Prostate gland (tissue), 2 donors: ENCODE data around the gene RBM3.

Source experiments
- CTCF ChIP-seq, 4 experiments: fragments of 200-600 bp in 2 of 4; fragments of 450-650 bp in 2 of 4; sonication (generic) in 2 of 4; IDR thresholded peaks; 1 replicate in 3 of 4; 2 replicates in 1 of 4; pipeline ENCODE4 v1.5.1; 2016 to 2019; ENCODE audit warnings: antibody characterized with exemption in 4 of 4, mild to moderate bottlenecking in 2 of 4, moderate library complexity in 2 of 4
- POLR2A ChIP-seq: fragments of 450-650 bp; IDR thresholded peaks from one replicate; pipeline ENCODE4 v1.6.1; 2016; ENCODE audit warnings: antibody characterized with exemption, mild to moderate bottlenecking
- POLR2AphosphoS5 ChIP-seq: sonication (generic); formaldehyde crosslinking; IDR thresholded peaks from one replicate; pipeline ENCODE4 v1.6.1; 2017; ENCODE audit warnings: antibody characterized with exemption

DNA sequence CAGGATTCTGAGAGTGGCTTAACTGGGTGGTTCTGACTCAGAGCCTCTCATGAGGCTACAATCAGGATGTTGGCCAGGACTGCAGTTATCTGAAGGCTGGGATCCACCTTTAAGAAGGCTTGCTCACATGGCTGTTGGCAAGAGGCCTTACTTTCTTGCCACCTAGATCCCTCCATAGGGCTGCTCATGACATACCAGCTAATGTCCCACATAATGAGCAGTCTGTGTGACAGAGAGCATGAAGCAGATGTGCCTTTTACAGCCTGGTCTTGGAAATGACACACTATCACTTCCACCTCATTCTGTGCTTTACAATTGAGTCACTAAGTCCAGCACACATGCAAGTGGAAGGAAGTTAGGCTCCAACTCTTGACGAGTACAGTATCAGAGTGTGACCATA is 4.3 kb upstream of the RBM3 start:
- TF ChIP-seq CTCF (IDR thresholded peaks at IDR 0.05): no peak
- no peak for TF ChIP-seq POLR2A
- TF ChIP-seq POLR2AphosphoS5: no peak
